Activated naive CD4-positive, alpha-beta T cell (primary cell): ENCODE measurements around the gene SIPA1.

Experiments used
- DNase-seq, 4 experiments: peaks; one replicate each; lab custom pipeline; 2025; lab: John Stamatoyannopoulos, UW

Gene SIPA1

DNA sequence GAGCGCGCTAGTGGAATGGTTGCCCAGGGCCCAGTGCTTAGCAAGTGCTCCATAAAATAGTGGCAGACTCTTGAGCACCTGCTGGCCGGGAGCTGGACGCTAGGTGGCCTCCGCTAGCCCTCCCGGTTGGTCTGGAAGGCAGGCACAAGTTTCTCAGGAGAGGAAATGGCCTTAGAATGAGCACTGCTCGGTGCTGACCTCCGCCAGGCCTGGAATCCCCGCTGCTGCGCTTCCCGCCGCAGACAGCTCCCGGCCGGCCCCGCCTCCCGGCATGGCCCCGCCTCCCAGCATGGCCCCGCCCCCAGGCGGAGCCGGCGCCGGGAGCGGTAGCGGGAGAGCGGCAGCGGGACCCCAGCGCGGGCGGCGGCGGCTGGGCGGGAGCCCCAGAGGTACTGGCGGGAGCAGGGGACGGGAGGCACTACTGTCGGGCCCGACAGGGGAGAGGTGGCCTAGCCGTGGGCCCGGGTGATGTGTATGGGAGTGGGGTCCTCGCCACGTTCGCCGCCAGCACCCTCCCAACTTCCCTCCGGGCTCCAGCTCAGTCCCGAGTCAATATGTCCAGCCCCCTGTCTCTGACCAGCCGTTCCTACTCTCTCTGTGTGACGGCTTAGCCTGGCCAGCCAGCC is at the start of gene SIPA1:
TSS of gene SIPA1 (plus strand) at position 308 of the 626 bp plus-strand sequence. CDS start 2,821 bp downstream, outside the sequence.
- DNase-seq: peak in 3 of 4 experiments; percentile 43 to 67 (median 57)

GRCh38 chr11:65588199-65589054 is 49.5 kb upstream of the SIPA1 start:
- DNase-seq: peak; percentile 24 to 61 (median 38)

DNA sequence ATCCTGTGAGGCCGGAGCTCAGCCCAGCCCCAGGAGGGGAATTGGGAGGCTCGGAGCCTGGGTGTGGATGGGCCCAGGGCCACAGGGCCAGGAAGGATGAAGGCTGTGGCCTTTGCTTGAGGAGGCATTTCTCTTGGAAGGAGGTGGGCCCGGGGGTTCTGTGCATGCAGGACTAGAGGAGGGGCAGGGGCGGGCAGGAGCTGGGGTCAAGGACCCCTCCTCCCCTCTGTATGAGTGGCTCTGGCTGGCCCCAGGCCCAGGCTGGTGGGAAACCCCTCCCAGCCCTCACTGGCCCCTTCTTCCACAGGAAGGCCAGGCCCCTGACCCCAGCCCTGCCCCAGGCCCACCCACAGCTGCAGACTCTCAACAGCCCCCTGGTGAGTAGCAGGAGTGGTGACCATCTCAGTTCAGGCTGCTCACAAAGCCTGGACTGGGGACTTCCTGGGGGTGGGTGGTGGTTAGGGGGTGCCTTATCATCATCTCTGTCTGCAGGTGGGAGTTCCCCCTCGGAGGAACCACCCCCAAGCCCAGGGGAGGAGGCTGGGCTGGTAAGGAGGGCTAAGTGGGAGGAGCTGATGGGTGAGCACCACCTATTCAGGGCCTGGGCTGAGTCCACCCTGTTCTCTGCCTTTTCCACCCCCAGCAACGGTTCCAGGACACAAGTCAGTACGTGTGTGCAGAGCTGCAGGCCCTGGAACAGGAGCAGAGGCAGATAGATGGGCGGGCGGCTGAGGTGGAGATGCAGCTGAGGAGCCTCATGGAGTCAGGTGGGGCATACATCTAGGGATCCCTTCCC is 48.3 kb upstream of the SIPA1 start:
- DNase-seq: no peak

GRCh38 chr11:65590240-65590738 is 47.6 kb upstream of the SIPA1 start:
- DNase-seq: no peak

DNA sequence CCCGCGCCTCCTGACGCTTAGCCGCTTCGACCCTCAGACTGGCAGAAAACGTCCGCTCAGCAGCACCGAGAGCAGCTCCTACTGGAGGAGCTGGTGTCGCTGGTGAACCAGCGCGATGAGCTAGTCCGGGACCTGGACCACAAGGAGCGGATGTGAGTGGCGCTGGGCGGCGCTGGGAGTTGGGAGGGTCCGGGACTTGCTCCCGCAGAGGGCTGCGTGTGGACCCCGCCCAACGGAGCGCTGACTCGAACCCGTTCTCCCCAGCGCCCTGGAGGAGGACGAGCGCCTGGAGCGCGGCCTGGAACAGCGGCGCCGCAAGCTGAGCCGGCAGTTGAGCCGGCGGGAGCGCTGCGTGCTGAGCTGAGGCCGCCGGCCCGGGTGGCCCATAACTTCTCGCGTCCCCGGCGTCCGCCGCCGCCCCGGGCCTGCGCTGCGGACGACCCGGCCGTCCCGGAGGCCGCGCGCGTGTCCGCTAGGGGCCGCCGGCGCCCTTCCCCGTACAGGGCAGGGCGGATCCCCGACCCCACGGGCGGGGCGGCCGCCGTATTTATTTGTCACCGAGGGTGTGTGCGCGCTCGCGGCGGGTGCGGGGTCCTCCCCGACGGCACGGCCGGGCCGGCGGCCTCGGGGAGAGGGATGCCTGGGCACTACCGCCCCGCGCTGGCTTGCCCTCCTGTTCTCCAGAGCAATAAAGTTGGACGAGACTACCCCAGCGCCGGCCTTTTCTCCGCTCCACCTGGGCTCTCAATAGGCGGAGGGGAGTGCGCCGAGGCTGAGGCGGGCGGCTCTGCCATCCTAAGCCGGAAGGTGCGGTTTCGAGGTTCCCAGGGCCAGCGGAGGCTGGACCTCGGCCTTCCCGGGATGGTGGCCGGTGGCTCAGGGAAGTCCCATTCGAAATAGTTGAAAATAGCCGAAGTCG is 45.7 kb upstream of the SIPA1 start:
- DNase-seq: no peak

DNA sequence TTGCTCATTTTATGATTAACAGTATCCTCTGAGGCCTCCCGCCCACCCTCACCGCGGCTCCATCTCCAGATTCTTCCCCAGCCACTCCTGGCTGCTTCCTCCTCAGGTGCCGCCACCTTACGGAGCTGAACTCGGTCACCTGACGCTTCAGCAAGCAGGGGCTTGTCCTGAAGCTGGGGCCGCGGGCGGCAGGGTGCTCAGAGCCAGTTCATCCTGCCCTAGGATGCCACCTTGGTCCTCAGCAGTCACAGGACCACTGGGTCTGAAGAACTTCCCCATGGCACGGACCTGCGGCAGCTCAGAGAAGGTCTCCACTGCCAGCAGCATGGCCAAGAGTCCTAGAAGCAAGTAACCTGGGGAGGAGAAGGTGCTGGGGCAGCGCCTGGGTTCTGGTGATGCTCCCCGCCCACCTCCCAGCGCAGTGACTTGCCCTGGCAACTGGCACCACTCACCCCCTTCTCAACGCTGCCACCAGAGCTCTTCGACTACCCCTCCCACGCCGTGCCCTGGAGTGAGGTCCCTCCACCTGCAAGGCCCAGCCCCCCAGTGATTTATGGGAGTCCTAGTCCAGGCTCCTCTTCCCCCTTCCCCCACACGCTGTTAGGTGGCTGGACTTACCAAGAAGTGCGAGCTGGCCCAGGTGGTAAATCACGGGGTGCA is 44.9 kb upstream of the SIPA1 start:
- no peak for DNase-seq

- peak in 1 of 4 experiments; percentile 50 for DNase-seq
Observed at GRCh38 chr11:65593518-65594414, 44.1 kb upstream of the SIPA1 start.

GRCh38 chr11:65595131-65595530 is 42.8 kb upstream of the SIPA1 start:
- no peak for DNase-seq

DNA sequence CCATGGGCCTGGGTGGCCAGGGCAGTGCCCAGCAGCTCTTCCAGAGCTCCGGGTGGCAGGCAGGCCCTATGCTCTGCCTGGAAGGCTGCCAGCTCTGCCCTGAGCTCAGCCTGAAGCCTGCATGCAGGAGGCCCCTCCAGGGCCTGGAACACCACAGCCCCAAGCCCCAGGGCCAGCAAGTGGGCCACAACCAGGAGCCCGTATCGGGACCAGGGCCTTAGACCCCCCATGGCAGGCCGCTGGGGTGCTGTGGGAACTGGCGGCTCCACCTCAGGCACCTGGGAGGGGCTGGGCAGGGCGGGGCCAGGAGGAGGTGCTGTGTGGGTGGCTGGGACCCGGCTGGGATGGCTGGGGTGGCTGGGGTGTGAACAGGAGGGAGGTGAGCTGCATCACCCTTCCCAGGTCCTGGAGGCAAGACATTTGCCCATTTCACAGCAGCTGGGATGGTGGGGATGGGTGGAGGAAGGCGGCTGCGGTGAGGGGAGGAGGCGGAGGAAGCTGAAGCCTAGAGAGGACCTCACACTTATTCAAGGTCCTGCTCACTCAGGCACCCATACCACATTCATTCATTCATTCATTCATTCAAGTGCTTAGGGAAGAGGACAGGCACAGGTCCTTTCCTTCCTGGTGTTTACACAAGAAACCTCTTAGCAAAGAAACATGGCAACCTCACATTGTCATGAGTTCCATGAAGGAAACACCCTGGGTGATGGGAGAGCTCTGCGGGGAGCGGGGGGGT is 42.2 kb upstream of the SIPA1 start, which contains the start of gene KCNK7:
TSS of gene KCNK7 (minus strand) at position 258 of the 739 bp plus-strand sequence. CDS start at position 230, 28 bp downstream.
- DNase-seq: no peak

DNA sequence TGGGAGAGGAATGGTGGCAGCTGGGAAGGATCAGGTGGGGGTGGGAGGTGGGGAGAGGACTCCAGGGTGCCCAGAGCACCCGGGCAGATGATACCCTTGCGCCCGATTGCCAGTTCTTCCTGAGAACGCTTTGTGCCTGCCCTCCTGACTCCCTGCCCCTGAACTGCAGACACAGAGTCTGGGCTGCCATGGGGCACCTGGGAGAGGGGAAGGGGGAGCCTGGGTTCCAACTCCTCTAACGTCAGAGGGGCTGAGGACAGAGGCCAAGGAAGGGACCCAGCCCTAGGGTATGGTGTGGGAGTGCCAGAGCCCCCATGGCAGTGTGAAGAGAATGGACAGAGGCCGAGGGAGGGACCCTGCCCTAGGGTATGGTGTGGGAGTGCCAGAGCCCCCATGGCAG is 41.4 kb upstream of the SIPA1 start:
- DNase-seq: no peak

GRCh38 chr11:65598258-65598699 is 39.6 kb upstream of the SIPA1 start:
- no peak for DNase-seq

DNA sequence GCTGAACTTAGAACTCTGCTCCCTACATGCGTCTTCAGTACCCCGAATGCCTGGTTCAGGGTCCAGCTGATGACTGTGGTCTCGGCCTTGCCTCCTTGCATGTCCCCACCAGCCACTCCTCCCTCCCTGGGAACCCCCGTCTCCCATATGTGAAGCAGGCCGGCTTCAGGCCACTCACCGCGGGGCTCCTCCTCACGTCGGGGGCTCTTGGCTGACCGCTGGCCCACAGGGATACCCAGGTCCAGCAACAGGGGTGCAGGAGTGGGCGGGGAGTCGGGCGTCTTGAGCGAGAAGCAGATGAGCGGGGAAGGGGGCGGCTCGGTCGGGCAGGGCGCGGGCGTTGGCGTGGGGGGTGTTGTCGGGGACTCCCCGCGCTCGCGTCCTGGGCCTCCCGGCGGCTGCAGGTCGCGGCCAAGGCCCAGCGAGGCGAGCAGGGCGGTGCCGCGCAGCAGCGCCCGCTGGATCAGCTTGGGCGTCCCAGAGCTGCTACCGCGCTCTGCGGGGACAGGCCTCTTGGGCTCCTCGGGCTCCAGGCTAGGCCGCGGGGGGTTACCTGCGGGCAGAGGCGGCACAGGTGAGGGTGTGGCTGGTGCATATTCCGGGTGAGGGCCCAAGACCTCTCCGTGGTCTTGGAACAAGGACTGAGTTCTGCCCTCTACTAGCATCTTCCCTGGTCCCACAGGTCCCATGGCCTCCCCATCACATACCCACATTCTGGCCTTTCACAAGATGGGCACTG is 38.5 kb upstream of the SIPA1 start:
- DNase-seq: no peak

- no peak for DNase-seq
Observed at GRCh38 chr11:65599955-65600246, 38.0 kb upstream of the SIPA1 start.

GRCh38 chr11:65604258-65604657 is 33.6 kb upstream of the SIPA1 start:
- no peak for DNase-seq

- DNase-seq: no peak
Observed at GRCh38 chr11:65606876-65607613, 30.9 kb upstream of the SIPA1 start.

DNA sequence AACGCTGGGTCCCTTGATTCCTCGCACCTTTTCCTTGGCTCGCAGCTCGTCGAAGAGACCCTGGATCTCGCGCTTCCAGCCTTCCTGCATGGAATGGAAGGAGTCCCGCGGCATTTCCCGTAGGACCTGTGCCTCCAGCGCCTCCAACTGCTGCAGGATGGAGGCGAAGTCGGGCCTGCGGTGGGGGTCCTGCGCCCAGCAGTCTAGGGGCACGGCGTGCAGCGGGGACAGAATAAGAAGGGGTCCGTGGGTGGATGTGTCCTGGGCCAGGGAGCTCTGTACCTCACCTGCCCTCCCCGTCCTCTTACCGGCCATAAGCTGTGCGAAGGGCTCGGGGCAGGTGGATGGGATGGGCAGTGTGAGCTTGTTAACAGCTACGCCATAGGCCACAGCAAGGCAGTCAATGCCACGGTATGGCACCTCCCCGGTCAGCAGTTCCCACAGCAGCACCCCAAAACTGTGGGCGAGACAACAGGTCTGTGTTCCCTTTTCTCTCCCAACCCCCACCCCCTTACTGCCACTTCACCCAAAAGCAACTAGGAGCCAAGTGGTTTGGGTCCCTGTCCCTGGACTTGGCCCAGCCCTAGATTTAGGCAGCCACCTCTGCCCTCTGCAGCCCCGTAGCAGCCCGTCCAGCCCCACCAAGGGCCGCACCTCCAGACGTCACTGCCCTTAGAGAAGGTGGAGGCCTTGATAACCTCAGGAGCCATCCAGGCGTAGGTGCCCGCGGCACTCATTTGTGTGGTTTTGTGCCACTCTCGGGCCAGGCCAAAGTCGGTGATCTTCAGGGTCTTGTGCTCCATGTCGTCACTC is 30.1 kb upstream of the SIPA1 start:
- no peak for DNase-seq

DNA sequence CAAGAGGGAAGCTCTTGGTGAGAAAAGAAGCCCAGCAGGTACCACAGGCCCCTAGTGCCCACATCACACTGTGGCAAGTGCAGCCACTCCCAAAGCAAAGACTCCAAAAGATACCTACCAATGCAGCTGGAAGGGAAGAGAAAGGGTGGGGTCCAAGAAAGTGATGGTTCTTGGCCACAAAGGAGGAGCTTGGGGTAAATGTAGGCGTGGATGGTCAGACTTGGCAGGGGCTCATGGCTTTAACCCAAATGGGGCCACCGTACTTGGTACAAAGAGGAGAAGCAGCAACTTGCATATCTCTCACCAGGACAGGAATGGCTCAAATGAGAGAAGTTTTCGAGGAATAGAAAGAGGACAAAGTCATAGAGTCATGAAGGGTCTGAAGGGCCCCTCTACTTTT is 28.7 kb upstream of the SIPA1 start:
- DNase-seq: no peak
